GM19023 (cell line): ENCODE results near the gene RGS14.
"Not testable (repeated sequence)": the region's sequence is repeated elsewhere in the genome, so short reads cannot be mapped to it uniquely, and the experiment has no call there.

Source experiments
- ATAC-seq: cut with Tn5 transposase; IDR thresholded peaks from one replicate; pipeline ENCODE4 v1.9.1; 2021; ENCODE audit warnings: mild to moderate bottlenecking, moderate library complexity; ENCODE audit not compliant: unreplicated experiment

The RGS14 gene

DNA sequence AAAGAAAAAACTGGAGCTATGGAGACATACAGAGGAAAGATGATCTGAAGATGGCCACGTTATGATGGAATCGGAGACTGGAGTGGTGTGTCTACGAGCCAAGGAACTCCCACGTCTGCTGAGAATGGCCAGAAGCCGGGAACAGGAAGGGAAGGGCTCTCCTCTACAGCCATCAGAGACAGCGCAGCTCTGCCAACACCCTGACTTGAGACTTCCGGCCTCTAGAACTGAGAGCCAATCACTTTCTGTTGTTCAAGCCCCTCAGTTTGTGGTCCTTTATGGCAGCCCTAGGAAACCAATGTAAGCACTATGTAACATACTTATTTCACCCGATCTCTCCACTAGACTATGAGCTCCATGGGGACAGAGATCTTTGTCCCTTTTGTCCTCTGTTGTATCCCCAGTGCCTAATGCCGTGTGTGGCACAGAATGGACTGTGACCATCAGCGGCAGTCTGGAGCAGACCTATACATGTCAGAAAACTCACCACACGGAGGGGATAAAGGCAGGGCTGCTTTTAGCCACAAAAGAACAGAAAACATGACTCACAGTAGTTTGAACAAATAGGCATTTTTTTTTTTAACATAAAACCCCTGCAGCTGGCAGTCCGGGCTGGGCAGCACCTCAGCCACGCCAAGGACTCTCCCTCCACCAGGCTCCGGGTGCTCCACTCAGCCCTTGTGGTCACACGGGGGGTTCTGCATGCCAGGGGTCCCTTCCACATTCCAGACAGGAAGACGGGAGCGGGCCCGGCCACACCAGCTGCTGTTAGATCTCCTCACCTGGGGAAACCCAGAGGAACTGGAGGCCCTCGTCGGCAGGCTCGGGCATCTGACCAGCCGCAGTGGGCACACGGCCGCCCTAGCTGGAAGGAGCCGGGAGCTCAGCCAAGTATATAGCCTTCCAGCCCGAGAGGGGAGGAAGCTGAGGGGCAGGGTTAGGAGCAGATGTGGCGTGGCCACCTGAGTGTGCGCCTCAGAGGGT is 29.9 kb upstream of the RGS14 start:
- no peak for ATAC-seq

DNA sequence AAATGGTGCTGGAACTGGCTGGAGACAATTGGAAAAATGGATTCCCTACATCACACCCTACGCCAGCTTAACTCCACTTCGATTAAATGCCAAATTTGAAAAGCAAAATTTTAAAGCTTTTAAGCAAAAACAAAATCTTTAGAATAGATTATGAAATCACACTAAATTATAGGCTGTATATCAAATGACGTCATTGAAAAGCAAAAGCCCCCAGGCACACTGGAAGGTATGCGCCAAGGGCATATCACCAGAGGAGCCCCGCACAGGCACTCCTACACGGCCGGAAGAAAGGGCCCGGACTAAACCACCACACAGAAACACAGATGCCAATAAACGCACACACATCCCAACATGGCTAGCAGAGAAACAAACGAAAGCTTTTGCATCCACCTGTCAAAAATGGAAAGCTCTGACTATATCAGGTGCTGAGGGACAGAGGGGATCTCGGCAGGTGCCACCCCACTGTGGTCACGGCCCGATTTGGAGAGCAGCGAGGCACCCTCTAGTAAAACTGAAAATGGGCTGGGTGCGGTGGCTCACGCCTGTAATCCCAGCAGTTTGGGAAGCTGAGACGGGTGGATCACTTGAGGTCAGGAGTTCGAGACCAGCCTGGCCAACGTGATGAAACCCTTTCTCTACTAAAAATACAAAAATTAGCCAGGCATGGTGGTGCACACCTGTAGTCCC is 29.0 kb upstream of the RGS14 start:
- ATAC-seq: no peak

DNA sequence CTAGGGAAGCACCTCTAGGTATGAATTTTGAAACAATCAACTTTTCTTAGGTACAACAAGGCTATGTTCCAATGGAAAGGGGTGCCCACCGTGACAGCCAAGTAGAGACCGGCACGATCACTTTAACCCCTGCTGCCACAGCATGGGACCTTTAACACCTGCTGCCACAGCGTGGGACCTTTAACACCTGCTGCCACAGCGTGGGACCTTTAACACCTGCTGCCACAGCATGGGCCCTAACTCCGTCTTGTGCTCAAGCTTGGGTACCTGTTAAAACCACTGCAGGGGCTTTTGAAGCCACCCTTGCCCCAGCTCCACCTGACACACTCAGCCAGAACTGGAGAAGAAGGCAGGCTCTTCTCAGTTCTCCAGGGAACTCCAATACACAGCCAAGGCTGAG is 27.8 kb upstream of the RGS14 start:
- no peak for ATAC-seq

DNA sequence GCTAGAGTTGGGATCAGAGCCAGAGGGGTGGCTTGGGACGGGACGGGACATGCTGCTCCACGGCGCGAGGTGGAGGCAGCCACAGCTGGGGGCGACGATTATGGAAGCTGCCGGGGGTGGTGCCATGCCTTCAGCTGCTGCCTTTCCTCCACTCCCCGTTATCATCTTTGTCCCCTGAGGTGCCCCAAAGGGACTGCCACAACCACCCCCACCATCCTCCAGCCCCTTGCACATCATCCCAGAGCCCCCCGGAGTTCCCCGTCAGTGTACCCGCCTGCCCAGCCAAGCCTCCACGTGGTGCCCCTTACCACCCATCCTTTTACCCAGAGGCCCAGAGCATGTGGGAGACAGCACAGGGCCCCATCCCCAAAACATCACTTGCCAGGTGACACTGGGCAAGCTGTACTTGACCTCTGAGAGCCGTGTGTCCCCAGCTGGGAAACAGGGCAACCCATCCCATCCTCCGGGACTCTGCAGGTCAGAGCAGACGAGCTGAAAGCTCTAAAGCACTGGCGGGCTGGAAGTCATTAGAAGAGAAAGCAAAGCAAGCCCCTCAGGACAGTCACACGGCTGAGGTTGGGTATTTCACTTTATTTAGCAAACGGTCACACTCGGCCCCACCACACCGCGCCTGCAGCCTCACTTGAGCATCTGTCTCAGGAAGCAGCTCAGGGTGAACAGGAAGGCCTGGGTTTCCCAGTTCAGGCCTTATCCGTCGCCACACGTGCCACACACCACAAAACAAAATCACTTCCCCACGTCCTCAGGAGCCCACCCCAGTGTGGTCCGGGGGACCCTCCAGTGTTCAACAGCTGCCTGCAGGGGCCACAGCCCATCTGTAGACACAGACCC is 26.5 kb upstream of the RGS14 start:
- no peak for ATAC-seq

DNA sequence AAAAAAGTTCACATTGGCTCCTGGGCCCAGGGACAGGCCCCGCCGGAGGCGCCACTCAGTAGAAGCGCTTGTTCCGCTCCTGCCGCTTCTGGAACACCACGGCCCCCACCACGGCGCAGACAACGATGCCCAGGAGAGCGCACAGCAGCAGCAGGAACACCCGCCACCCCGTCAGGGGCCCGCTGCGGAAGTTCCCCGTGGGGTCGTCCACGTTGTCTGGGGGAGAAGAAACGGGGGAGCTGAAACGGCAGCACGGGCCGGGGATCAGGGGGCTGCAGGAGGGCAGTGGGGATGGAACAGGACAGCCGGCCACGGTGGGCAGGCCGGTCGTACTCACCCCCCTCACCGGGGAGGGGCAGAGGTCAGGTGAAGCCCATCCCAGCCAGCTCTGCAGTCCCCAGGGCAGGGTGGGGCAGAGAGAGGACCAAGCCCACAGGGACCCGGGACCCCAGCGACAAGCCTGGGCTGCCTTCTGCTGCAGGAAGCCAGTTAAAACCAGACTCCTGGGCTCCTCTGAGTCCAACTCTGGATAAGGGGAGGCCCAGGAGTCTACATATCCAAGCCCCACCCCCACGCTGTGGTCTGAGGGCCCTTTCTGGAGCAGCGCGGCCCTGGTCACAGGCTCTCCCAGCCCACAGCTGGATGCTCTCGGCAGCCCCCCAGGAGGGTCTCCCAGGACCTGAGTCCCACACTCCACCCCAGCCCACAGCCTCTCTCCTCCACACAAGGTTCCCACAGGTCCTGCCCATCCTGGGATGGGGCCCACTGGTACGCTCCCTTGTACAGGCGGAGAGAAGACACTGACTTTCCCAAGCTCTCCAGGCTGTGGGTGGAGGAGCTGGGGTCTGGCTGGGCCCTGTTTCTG is 25.5 kb upstream of the RGS14 start:
- no peak for ATAC-seq

DNA sequence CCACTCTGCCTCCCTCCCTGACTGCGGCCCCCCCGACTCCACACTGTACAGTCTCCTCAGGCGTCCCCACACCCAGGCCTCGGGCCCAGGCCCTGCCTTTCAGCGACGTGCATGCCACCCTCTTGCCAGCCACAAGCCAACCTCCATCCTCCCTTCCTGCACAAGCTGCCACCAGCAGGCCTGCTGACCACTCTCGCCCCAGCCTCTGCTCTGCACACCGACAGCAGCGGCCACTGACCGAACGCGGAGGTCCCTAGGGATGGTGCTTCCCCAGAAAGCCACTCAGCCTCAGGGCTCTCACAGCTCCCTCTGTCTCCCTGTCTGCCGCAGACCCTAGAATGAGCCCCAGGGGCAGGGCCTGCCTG is 24.8 kb upstream of the RGS14 start:
- no peak for ATAC-seq

DNA sequence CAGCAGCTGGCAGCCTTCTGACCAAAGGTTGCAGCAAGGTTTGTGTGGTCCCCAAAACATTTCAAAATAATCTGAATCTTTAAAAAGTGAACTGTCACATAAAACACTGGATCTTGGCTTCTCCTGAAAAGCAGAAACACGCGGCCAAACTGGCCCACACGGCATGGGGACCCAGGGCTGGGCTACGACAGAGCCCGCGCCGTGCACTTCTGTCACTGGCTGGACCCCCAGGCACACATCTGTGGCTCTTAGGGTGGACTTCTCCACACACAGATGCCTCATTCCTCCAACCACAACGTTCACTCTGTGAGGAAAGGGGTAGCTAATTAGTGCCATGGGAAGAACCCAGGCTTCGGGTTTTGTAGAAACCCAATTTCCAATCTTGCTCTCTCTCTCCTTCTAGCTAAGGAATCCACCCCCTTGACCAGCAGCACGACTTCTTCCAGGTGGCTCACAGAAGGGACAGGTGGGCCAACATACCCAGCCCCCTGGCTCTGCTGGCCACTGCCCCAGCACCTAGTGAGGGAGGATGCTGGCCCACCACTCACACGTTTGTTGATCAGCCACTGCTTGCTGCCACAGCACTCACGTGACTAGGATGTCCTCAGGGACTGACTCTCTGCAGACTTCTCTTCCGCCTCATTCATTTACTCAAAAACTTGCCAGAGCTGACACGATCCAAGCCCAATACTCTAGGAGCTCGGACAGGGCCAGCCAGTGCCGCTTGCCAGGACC is 24.1 kb upstream of the RGS14 start:
- ATAC-seq: no peak

DNA sequence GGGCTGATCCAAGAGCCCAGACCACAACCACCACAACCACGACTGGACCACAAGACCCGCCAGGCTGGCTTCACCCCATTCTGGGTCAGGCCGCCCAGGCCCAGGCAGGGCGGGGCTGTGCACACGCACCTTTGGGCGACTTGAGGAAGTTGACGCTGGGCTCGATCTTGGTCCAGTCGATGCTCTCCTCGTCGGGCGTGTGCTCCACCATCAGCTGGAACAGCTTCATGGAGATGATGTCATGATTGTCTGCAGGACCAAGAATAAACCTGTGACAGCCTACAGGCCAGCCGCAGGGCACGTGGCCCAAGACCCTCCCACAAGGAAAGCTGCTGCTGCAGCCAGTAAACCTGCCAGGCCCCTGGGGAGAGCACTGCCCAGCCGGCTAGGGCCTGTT is 23.6 kb upstream of the RGS14 start:
- ATAC-seq: no peak

DNA sequence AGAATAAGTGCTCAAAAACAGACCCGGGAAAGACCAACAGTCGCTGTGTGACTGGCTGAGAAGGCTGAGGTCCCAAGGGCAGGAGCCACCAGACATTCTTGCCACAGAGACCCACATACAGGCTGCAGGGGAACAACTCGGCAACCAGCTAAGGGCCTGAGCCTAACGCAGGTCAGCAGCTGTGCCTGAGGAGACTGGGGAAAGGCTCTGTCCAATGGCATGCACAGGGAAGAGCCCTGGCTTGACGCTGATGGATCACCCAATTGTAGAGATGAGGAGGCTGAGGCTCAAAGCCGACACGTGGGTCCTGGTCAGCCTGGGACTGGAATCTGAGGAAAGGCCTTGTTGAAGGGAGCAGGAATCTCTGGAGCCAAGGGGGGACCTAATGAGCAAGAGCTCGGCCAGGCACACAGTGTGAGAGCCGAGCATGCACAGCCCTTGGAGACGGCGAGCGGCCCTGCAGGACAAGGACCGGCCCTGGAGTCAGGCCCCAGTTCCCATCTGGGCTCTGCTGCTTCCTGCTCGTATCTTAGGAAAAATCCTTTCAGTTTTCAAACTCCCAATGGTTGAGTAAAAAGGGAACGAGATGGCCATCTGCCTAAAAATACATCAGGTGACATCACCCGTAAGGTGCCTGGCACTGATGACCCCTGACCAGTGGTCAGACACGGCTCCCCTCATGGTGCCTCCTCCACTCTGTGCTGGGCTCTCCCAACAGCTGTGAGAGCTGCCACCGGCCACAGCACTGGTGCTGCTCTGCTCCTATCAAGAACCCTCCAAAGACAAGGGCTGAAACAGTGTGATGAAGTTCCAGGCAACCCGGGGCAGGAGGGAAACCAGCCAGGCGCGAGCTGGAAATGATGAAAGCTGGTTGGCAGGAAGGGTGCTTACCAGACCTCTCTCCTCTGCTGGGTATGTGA is 22.7 kb upstream of the RGS14 start:
- no peak for ATAC-seq

DNA sequence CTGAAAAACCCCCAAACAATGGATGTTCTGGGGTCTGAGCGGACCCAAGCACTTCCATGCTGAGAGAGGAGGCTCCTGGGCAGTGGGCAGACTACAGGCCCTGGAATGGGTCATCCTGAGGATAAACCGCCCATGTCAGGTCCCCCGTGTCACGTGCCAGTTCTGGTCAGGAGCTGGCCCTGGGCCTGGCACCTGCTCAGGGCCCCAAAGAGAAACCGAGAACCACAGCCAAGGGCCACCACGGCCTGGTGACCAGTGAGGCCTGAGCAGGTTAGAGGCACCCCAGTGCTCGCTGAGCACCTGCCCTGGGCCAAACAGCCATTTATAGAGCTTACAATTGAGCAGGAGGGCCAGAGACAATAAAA is 22.0 kb upstream of the RGS14 start:
- ATAC-seq: no peak

DNA sequence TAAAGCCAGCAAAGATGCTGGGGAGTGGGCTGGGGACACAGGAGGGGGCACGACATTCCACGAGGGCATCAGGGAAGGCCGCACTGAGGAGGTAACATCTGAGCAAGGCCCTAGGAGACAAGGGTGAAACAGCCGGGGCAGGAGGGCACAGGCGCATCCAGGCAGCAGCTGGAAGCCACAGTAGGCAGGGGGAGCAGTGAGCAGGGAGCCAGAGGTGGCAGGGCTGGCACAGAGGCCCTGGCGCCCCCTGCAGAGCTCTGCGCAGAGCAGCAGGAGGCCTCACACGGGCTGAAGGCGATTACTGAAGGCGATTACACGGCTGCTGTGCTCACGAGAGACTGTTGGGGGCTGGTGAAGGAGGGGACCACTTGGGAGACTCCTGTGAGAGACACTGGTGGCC is 21.6 kb upstream of the RGS14 start:
- no peak for ATAC-seq

DNA sequence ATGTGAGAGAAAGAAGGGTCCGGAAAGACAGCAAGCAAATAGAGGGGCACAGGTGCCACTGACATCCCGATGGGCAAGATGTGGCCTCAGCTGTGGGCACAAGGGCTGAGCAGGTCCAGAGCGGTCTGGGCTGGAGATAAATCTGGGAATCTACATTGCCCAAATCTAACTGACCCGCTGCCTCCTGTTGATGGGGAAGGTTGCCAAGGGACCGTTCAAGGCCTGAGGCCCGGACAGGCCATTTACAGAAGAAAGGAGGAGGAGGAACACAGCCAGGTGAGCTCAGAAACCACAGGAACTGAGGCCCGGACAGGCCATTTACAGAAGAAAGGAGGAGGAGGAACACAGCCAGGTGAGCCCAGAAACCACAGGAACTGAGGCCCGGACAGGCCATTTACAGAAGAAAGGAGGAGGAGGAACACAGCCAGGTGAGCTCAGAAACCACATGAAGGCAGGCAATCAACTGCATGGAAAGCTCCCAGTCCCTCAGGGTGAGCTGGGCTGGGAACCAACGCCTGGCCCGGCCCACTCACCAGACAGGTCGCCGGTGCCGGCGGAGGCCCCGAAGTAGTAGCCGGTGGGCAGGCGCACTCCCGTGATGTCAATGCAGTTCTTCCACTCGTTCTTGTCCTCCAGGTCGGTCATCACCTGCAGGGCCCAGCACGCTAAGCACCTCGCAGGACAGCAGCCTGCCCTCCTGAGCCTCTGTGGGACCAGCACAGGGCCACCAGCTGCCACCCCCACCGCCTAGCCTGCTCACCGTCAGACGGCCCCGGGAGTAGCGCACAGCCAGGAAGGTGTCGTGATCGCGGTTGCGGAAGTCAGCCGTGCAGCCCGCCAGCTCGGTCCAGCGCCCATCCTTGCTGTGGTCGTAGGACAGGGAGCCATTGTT is 20.9 kb upstream of the RGS14 start:
- ATAC-seq: no peak

DNA sequence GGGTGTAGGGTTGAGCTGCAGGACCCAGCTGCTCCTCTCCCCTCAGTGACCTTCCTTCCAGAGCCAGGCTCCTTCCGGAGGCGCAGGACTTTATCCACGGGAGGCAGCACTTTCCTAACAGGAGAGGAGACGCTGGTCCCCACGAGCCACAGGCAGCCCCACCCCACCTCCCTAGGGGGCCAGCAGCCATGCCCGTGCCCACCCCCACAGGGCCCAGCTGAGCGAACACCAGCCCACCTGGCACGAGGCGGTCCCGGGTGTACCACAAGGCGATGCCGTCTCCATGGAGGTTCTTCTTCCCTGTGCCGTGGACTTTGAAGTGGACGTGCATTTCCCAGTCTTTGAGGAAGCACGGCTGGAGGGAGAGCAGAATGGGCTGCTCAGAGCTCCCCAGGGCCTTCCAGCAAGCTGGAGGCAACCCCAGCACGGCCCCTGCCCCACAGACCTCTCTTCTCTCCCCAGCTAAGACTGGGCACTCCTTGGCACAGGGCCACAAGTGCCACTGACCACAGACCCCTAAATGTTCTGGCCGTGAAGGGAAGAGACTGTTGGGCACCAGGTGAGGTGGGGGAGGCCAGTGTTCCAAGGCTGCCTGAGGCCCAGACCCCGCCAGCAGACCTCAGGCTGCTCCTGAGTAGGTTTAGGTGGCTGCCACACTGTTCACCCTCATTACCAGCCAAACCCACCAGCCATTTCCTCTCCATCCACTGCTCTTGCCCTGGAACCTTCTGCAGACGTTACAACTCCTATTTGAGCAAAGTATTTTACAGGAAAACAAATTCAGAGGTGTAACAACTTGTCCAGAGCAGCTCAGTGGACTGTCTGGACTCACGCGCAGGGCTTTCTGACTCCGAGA is 19.2 kb upstream of the RGS14 start:
- ATAC-seq: no peak

DNA sequence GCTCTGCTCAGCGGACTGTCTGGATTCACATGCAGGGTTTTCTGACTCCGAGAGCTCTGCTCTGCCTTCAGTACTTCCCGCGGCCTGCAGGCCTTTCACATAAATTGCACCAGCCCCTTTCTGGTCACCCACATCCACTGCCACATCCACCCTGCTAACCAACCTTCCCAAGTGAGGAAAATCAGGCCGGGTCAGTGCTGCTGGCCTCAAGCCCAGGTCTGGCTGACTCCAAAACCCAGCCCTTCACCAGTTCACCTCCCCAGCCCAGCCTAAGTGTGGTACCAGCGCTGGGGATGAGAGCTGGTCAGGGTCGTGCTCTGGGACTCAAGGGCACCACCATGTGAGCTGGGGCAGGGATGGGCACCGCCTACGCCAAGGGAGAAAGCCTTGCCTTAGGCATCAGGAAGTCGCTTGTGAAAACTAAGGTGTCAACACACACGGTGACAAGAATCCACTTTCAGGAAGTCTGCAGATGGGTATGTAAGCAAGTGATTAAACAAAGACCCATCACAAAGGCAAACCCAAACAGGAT is 18.6 kb upstream of the RGS14 start:
- no peak for ATAC-seq

DNA sequence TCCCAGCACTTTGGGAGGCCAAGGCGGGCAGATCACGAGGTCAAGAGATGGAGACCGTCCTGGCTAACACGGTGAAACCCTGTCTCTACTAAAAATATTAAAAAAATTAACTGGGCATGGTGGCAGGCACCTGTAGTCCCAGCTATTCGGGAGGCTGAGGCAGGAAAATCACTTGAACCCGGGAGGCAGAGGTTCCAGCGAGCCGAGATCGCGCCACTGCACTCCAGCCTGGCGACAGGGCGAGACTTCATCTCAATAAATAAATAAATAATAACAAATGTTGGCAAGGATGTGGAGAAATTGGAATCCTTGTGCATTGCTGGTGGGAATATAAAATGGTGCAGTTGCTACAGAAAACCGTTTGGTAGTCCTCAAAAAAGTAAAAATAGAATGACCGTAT is 14.7 kb upstream of the RGS14 start:
- not testable (repeated sequence) for ATAC-seq

DNA sequence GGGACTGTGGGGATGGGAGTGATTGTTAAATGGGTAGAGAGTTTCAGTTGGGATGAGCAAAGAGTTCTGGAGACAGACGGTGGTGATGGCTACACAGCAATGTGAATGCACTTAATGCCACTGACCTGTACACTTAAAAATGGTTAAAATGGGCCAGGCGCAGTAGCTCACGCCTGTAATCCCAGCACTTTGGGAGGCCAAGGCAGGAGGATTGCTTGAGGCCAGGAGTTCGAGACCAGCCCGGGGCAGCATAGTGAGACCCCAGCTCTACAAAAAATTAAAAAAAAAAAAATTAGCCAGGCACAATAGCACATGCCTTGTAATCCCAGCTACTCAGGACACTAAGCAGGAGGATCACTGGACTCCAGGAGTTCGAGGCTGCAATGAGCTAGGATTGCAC is 13.9 kb upstream of the RGS14 start:
- no peak for ATAC-seq

DNA sequence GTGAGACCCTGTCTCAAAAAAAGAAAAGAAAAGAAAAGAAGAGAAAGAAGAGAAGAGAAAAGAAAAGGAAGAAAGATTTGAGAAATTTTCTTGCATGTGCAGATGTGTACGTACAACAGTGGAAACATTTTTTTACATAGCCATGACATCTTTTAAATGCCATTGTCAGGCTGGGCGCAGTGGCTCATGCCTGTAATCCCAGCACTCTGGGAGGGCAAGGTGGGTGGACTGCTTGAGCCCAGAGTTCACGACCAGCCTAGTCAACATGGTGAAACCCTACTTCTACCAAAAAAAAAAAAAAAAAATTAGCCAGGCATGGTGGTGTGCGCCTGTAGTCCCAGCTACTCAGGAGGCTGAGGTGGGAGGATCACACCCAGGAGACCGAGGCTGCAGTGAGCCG is 12.8 kb upstream of the RGS14 start:
- no peak for ATAC-seq
